OCI-LY1 (cell line): ENCODE data around the gene RNF214.
"Not testable (repeated sequence)": the region's sequence is repeated elsewhere in the genome, so short reads cannot be mapped to it uniquely, and the experiment has no call there.

Experiments used
- EZH2 ChIP-seq: fragments of 200-600 bp; sonication (generic), shearing (Covaris generic); IDR thresholded peaks from 2 replicates; pipeline ENCODE4 v1.8.0; 2017; ENCODE audit warnings: borderline replicate concordance, mixed run types, mild to moderate bottlenecking, antibody characterized with exemption, low read length, moderate library complexity, mixed read lengths
- TF ChIP-seq, protein P1 (sequence below): fragments of 200-600 bp; sonication (generic), shearing (Covaris generic); IDR thresholded peaks from 2 replicates; pipeline ENCODE4 v1.5.1; 2017; ENCODE audit warnings: mild to moderate bottlenecking, antibody characterized with exemption, low read length, moderate library complexity, mixed read lengths

DNA sequence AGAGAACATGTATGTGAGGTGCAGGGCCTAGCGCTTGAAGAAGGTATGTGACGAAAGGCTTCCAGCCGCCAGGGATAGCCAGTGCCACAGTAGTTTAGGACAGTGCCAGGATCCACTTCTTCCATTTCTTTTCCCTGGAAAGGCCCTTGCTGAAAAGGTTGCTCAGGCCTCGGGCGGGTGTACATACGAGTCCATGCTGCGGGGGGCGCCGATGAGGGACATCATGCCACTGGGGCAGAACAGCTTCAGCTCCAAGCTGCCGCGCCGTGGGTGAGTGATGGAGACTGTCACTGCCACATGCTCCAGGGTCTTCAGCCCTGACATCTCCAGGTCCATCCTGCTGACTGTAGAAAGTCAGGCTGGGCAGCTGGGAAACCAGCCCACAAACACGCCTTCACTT is 23.8 kb upstream of the RNF214 start:
- TF ChIP-seq, protein P1, sequence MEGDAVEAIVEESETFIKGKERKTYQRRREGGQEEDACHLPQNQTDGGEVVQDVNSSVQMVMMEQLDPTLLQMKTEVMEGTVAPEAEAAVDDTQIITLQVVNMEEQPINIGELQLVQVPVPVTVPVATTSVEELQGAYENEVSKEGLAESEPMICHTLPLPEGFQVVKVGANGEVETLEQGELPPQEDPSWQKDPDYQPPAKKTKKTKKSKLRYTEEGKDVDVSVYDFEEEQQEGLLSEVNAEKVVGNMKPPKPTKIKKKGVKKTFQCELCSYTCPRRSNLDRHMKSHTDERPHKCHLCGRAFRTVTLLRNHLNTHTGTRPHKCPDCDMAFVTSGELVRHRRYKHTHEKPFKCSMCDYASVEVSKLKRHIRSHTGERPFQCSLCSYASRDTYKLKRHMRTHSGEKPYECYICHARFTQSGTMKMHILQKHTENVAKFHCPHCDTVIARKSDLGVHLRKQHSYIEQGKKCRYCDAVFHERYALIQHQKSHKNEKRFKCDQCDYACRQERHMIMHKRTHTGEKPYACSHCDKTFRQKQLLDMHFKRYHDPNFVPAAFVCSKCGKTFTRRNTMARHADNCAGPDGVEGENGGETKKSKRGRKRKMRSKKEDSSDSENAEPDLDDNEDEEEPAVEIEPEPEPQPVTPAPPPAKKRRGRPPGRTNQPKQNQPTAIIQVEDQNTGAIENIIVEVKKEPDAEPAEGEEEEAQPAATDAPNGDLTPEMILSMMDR = not testable (repeated sequence)
- not testable (repeated sequence) for TF ChIP-seq EZH2
